B cell (primary cell): ENCODE data around the gene TP53. TPM values are rescaled to one million over a fixed set of nuclear protein-coding genes. Genes with fewer than 3 reads are reported as not detected.
A peak's percentile ranks its signal among the peaks of the same experiment; 100 is the strongest.

Source experiments
- ATAC-seq: fragments of 200-7000 bp; cut with Tn5 transposase; one replicate; pipeline ENCODE4 v1.10.0; 2021; ENCODE audit warnings: low read depth, mild to moderate bottlenecking, moderate number of reproducible peaks, moderate library complexity
- CTCF ChIA-PET: fragments of 350-600 bp; sonication (Branson Sonifier 250); formaldehyde crosslinking; loops from one replicate; lab custom pipeline; 2021; ENCODE audit warnings: antibody characterized with exemption, inconsistent platforms; lab: Charles Lee
- POLR2A ChIA-PET: fragments of 350-600 bp; sonication (Branson Sonifier 250); formaldehyde crosslinking; loops from one replicate; lab custom pipeline; 2021; ENCODE audit warnings: antibody characterized with exemption; lab: Charles Lee
- DNase-seq: peaks from one replicate; pipeline ENCODE4 v3.0.0; 2013
- H2AFZ ChIP-seq: 2 replicates; pipeline ENCODE4 v1.6.1; 2012; ENCODE audit warnings: mild to moderate bottlenecking, low read depth, low read length; ENCODE audit not compliant: insufficient read depth, poor library complexity, severe bottlenecking
- H3K27ac ChIP-seq, 2 donors: 1 replicate in 1 of 2; 2 replicates in 1 of 2; pipeline ENCODE4 v1.5.1; 2012 to 2013; ENCODE audit warnings: low read length in 2 of 2, mild to moderate bottlenecking in 2 of 2, moderate library complexity in 1 of 2
- H3K27me3 ChIP-seq, 4 experiments: fragments of 200-600 bp in 1 of 4; sonication (generic) in 1 of 4; replicated peaks in 1 of 4; 1 replicate in 2 of 4; 2 replicates in 2 of 4; pipeline versions ENCODE4 v1.6.1 to v1.7.0; 2013 to 2016; ENCODE audit warnings: low read length in 3 of 4, mild to moderate bottlenecking in 2 of 4, mixed read lengths in 1 of 4, moderate library complexity in 1 of 4; ENCODE audit not compliant: insufficient read depth in 4 of 4, control insufficient read depth in 3 of 4; ENCODE audit errors: control extremely low read depth in 1 of 4
- H3K36me3 ChIP-seq, 2 experiments: replicated peaks in 1 of 2; 1 replicate in 1 of 2; 2 replicates in 1 of 2; pipeline versions ENCODE4 v1.6.1 to v1.7.1; 2013; ENCODE audit warnings: low read length in 1 of 2; ENCODE audit not compliant: insufficient read depth in 2 of 2, control insufficient read depth in 1 of 2; ENCODE audit errors: control extremely low read depth in 1 of 2, extremely low read depth in 1 of 2
- H3K4me1 ChIP-seq, 2 donors: fragments of 200-600 bp in 1 of 2; sonication (generic) in 1 of 2; 1 replicate in 1 of 2; 2 replicates in 1 of 2; pipeline versions ENCODE4 v1.5.1 to v1.6.1; 2013 to 2017; ENCODE audit warnings: low read length in 2 of 2; ENCODE audit not compliant: control insufficient read depth in 2 of 2, insufficient read depth in 2 of 2
- H3K4me2 ChIP-seq: replicated peaks from 2 replicates; pipeline ENCODE3; 2012; ENCODE audit warnings: mild to moderate bottlenecking, low read depth, low read length; ENCODE audit not compliant: poor library complexity, severe bottlenecking
- H3K4me3 ChIP-seq, 5 experiments: fragments of 200-600 bp in 1 of 5; sonication (generic) in 1 of 5; 1 replicate in 3 of 5; 2 replicates in 2 of 5; pipeline versions ENCODE4 v1.5.1 to v1.7.0; 2011 to 2016; ENCODE audit warnings: low read length in 4 of 5, mild to moderate bottlenecking in 4 of 5, low read depth in 2 of 5, control low read depth in 1 of 5, moderate library complexity in 1 of 5; ENCODE audit not compliant: insufficient read depth in 1 of 5; ENCODE audit errors: control extremely low read depth in 1 of 5, extremely low read depth in 1 of 5
- H3K79me2 ChIP-seq: fragments of 200-600 bp; sonication (generic); one replicate; pipeline ENCODE4 v1.6.0; 2016; ENCODE audit warnings: low read length; ENCODE audit not compliant: control insufficient read depth, insufficient read depth
- H3K9ac ChIP-seq: fragments of 200-600 bp; sonication (generic); 2 replicates; pipeline ENCODE4 v1.6.1; 2017; ENCODE audit warnings: mild to moderate bottlenecking, low read length, moderate library complexity
- H3K9me3 ChIP-seq, 3 donors: one replicate each; pipeline versions ENCODE4 v1.6.1 to v1.7.1; 2013; ENCODE audit warnings: low read length in 2 of 3; ENCODE audit not compliant: control insufficient read depth in 2 of 3, insufficient read depth in 1 of 3; ENCODE audit errors: control extremely low read depth in 1 of 3
- H4K20me1 ChIP-seq: 2 replicates; pipeline ENCODE4 v1.6.0; 2012; ENCODE audit warnings: mild to moderate bottlenecking, low read length; ENCODE audit not compliant: insufficient read depth, control insufficient read depth, poor library complexity, severe bottlenecking
- H3K27ac Mint-ChIP-seq: one replicate; pipeline ENCODE4 v1.8.0; 2021; ENCODE audit warnings: mixed read lengths
- H3K27me3 Mint-ChIP-seq: one replicate; pipeline ENCODE4 v1.8.0; 2021; ENCODE audit warnings: mixed read lengths
- H3K4me1 Mint-ChIP-seq: one replicate; pipeline ENCODE4 v1.8.0; 2021; ENCODE audit warnings: mixed read lengths
- H3K4me3 Mint-ChIP-seq: one replicate; pipeline ENCODE4 v1.8.0; 2021; ENCODE audit warnings: mixed read lengths
- H3K9me3 Mint-ChIP-seq: one replicate; pipeline ENCODE4 v1.8.0; 2022; ENCODE audit warnings: mixed read lengths; ENCODE audit not compliant: insufficient read depth
- CTCF ChIP-seq: fragments of 200-600 bp; IDR thresholded peaks from one replicate; pipeline ENCODE4 v1.8.0; 2022; ENCODE audit warnings: antibody characterized with exemption, mild to moderate bottlenecking
- EZH2 ChIP-seq: IDR thresholded peaks from 2 replicates; pipeline ENCODE4 v1.6.1; 2012; ENCODE audit warnings: borderline replicate concordance, low read depth, mild to moderate bottlenecking, moderate library complexity, low read length; ENCODE audit not compliant: insufficient read depth, poor library complexity, severe bottlenecking
- WGBS: methylation state at CpG from one replicate; pipeline ENCODE4 v1.1.5; 2013; ENCODE audit warnings: missing lambda C conversion rate; ENCODE audit not compliant: insufficient coverage; 5-methylcytosine and 5-hydroxymethylcytosine counted together
- intact Hi-C: fragments of 100-400 bp; cut with micrococcal nuclease; formaldehyde crosslinking; loops from one replicate; pipeline ENCODE4 v1.10.0; 2022
- polyA plus RNA-seq: library from polyadenylated mRNA; depleted of rRNA; stranded (reverse); fragments of >200 nt; gene quantifications from 2 replicates; pipeline ENCODE4 v1.2.3, GENCODE V29; 2012
- total RNA-seq, 2 donors: library from RNA; stranded (reverse); fragments of 120-200 nt in 1 of 2; gene quantifications; 1 replicate in 1 of 2; 2 replicates in 1 of 2; pipeline versions ENCODE4 v1.2.3 to v1.2.4, GENCODE V29; 2013 to 2022

TP53 gene
- total and polyA plus RNA-seq, 2 donors (not counting 1 experiment from before 2014, with no cell fraction given): 76.1 to 89.9 TPM

- Mint-ChIP-seq H3K9me3 (no peaks in the 10 kb centered on the region), H3K4me3 (no peak overlapping the region), H3K4me1 (peaks cover 4% of the 10 kb centered on the region), H3K27me3 (no peaks in the 10 kb centered on the region), H3K27ac (no peak overlapping the region)
- Histone ChIP-seq H3K4me2 (no peak overlapping the region), H4K20me1 (no peaks in the 10 kb centered on the region), H3K4me3 (no peak overlapping the region), H3K4me1 (peaks cover 0 to 5% of the 10 kb centered on the region in 2 donors), H3K9ac (no peak overlapping the region), H3K79me2 (peaks cover 1% of the 10 kb centered on the region), H2AFZ (no peak overlapping the region), H3K9me3 (no peaks in the 10 kb centered on the region), H3K27ac (no peak overlapping the region), H3K27me3 (no peaks in the 10 kb centered on the region), H3K36me3 (no peaks in the 10 kb centered on the region)
- TF ChIP-seq EZH2: no peak
- peak; percentile 18 for TF ChIP-seq CTCF
- intact Hi-C loops: loop anchor here (1.0 kb wide), 1 partner anchor 56 kb away; the partner anchor contains the start of gene WRAP53
- peak; percentile 61 for DNase-seq
- ATAC-seq: peak; percentile 12
- ChIA-PET POLR2A (no interaction called here), CTCF (interaction anchor here (0.7 to 4.6 kb wide), 12 partner anchors 10 to 54 kb away, joined by 3 to 35 read pairs (median 5); partner anchors contain the start of genes ATP1B2, FXR2, MPDU1 and SOX15)
- WGBS: 48% methylated on average over 3 of the region's 6 CpGs
Measured at GRCh38 chr17:7632492-7632894, 54.8 kb downstream of the TP53 start.
